Neural crest cell (in vitro differentiated cells): ENCODE measurements around the gene CADM4. TPM values are rescaled to one million over a fixed set of nuclear protein-coding genes. Genes with fewer than 3 reads are reported as not detected.

ENCODE experiments used
- total RNA-seq: library from RNA; stranded (reverse); gene quantifications from 2 replicates; pipeline ENCODE4 v1.2.1, GENCODE V29; 2021

The CADM4 gene
- total RNA-seq, 1 donor from 2014 or later = 78.5 TPM

Other genes starting within 250 kb of the CADM4 start
- not detected in 2 replicates for gene TEX101, start 225.0 kb downstream of the CADM4 start, total RNA-seq
- gene LYPD3, start 174.2 kb downstream of the CADM4 start, total RNA-seq = 0.50 and 0.89 TPM in 2 replicates
- 13.3 and 14.3 TPM in 2 replicates for gene PHLDB3, start 135.1 kb downstream of the CADM4 start, total RNA-seq
- 23.7 and 25.0 TPM in 2 replicates for gene ETHE1, start 112.6 kb downstream of the CADM4 start, total RNA-seq
- gene ZNF575, start 106.7 kb downstream of the CADM4 start, total RNA-seq = 0.57 and 0.72 TPM in 2 replicates
- 79.4 and 82.0 TPM in 2 replicates for gene XRCC1, start 64.3 kb downstream of the CADM4 start, total RNA-seq
- gene PINLYP, start 64.0 kb downstream of the CADM4 start, total RNA-seq = 9.5 and 11.7 TPM in 2 replicates
- 52.9 and 53.5 TPM in 2 replicates for gene IRGQ, start 43.7 kb downstream of the CADM4 start, total RNA-seq
- gene ZNF576, start 43.3 kb downstream of the CADM4 start, total RNA-seq = 18.3 and 19.7 TPM in 2 replicates
- gene SRRM5, start 27.8 kb downstream of the CADM4 start, total RNA-seq = 0.41 and 0.51 TPM in 2 replicates
- 114 and 117 TPM in 2 replicates for gene ZNF428, start 20.2 kb downstream of the CADM4 start, total RNA-seq
- gene PLAUR, start 30.3 kb upstream of the CADM4 start, total RNA-seq = 31.4 and 33.6 TPM in 2 replicates
- gene IRGC, start 76.2 kb upstream of the CADM4 start, total RNA-seq = not detected in 2 replicates
- 87.0 and 87.6 TPM in 2 replicates for gene SMG9, start 115.1 kb upstream of the CADM4 start, total RNA-seq
- gene KCNN4, start 141.1 kb upstream of the CADM4 start, total RNA-seq = 2.2 and 2.8 TPM in 2 replicates
- 0.25 TPM in 1 of 2 replicates, not detected in the other for gene LYPD5, start 162.6 kb upstream of the CADM4 start, total RNA-seq
- 13.6 and 14.7 TPM in 2 replicates for gene ZNF283, start 187.5 kb upstream of the CADM4 start, total RNA-seq
- 3.5 and 3.8 TPM in 2 replicates for gene ZNF404, start 244.1 kb upstream of the CADM4 start, total RNA-seq